ENCODE measurements around the gene CAMK2B. TPM values are rescaled to one million over a fixed set of nuclear protein-coding genes. Genes with fewer than 3 reads are reported as not detected.

The CAMK2B gene
- total and polyA plus RNA-seq, 2 of the 13 experiments (the other 11 are each of a cell fraction or from before 2014, with no cell fraction given): 0.27 to 0.48 TPM

DNA sequence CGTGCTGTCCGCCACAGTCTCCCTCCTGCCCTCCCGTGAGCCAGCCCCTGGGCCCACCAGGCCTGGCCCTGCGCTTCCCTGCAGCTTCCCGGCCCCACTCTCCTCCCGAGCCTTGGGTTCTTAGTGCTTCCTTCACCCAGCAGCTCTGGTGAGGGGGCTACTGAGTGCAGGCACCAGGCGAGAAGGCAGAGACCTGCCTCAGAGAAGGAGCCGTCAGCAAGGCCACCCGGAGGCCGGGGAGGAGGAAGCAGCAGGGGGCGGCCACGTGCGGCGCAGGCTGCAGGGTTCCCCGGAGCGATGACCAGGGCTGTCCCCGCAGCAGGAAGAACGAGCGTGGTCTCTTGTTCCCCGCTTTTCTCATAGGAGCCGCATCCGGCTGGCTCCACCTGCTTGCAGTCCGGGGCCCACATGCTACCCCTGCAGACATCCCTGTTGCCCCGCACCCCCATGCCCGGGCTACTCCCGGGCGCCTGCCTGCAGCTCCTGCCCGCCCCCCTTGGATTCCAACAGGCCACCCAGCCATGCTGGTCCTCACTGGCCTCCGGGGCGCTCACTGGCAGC, 104.1 kb downstream of the CAMK2B start (continued):
- no peak for TF ChIP-seq ZNF567 (CRISPR knock-in tag; IDR thresholded peaks at IDR 0.05; ENCODE audit: borderline replicate concordance)
- TF ChIP-seq ZNF550 (CRISPR knock-in tag; IDR thresholded peaks at IDR 0.05; ENCODE audit: borderline replicate concordance): no peak
- no peak for TF ChIP-seq JDP2 (CRISPR knock-in tag; IDR thresholded peaks at IDR 0.05; ENCODE audit: borderline replicate concordance)
- TF ChIP-seq RXRB (CRISPR knock-in tag; IDR thresholded peaks at IDR 0.05; ENCODE audit: borderline replicate concordance): peak; percentile 41; the same call in 1 of the 2 replicates
- TF ChIP-seq, protein P1, sequence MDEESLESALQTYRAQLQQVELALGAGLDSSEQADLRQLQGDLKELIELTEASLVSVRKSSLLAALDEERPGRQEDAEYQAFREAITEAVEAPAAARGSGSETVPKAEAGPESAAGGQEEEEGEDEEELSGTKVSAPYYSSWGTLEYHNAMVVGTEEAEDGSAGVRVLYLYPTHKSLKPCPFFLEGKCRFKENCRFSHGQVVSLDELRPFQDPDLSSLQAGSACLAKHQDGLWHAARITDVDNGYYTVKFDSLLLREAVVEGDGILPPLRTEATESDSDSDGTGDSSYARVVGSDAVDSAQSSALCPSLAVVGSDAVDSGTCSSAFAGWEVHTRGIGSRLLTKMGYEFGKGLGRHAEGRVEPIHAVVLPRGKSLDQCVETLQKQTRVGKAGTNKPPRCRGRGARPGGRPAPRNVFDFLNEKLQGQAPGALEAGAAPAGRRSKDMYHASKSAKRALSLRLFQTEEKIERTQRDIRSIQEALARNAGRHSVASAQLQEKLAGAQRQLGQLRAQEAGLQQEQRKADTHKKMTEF (CRISPR knock-in tag; IDR thresholded peaks at IDR 0.05): 0 out of 2 replicates have a peak, but pooled peaks have one; percentile 49
- no peak for TF ChIP-seq ZNF615 (CRISPR knock-in tag; IDR thresholded peaks at IDR 0.05; ENCODE audit: borderline replicate concordance)
- peak; percentile 70; the same call in 1 of the 2 replicates for TF ChIP-seq PRMT3 (CRISPR knock-in tag; IDR thresholded peaks at IDR 0.05; ENCODE audit: borderline replicate concordance, low read depth)
- no peak for TF ChIP-seq MNT (IDR thresholded peaks at IDR 0.05)
- TF ChIP-seq CC2D1A (CRISPR knock-in tag; IDR thresholded peaks at IDR 0.05): no peak
- peak; percentile 89; the same call in 1 of the 2 replicates for TF ChIP-seq NFKB2 (CRISPR knock-in tag; IDR thresholded peaks at IDR 0.05; ENCODE audit: borderline replicate concordance)
- TF ChIP-seq XRCC5 (optimal IDR thresholded peaks at IDR 0.05; ENCODE audit: low read length): no peak
- TF ChIP-seq, protein P2, sequence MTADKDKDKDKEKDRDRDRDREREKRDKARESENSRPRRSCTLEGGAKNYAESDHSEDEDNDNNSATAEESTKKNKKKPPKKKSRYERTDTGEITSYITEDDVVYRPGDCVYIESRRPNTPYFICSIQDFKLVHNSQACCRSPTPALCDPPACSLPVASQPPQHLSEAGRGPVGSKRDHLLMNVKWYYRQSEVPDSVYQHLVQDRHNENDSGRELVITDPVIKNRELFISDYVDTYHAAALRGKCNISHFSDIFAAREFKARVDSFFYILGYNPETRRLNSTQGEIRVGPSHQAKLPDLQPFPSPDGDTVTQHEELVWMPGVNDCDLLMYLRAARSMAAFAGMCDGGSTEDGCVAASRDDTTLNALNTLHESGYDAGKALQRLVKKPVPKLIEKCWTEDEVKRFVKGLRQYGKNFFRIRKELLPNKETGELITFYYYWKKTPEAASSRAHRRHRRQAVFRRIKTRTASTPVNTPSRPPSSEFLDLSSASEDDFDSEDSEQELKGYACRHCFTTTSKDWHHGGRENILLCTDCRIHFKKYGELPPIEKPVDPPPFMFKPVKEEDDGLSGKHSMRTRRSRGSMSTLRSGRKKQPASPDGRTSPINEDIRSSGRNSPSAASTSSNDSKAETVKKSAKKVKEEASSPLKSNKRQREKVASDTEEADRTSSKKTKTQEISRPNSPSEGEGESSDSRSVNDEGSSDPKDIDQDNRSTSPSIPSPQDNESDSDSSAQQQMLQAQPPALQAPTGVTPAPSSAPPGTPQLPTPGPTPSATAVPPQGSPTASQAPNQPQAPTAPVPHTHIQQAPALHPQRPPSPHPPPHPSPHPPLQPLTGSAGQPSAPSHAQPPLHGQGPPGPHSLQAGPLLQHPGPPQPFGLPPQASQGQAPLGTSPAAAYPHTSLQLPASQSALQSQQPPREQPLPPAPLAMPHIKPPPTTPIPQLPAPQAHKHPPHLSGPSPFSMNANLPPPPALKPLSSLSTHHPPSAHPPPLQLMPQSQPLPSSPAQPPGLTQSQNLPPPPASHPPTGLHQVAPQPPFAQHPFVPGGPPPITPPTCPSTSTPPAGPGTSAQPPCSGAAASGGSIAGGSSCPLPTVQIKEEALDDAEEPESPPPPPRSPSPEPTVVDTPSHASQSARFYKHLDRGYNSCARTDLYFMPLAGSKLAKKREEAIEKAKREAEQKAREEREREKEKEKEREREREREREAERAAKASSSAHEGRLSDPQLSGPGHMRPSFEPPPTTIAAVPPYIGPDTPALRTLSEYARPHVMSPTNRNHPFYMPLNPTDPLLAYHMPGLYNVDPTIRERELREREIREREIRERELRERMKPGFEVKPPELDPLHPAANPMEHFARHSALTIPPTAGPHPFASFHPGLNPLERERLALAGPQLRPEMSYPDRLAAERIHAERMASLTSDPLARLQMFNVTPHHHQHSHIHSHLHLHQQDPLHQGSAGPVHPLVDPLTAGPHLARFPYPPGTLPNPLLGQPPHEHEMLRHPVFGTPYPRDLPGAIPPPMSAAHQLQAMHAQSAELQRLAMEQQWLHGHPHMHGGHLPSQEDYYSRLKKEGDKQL (CRISPR knock-in tag; IDR thresholded peaks at IDR 0.05; ENCODE audit: low read depth): no peak
- TF ChIP-seq E2F2 (CRISPR knock-in tag; IDR thresholded peaks at IDR 0.05; ENCODE audit: borderline replicate concordance): no peak
- TF ChIP-seq KLF16 (CRISPR knock-in tag; IDR thresholded peaks at IDR 0.05): peak in 1 of 2 experiments; percentile 60; a peak in 1 of 4 replicates
- TF ChIP-seq, protein P3, sequence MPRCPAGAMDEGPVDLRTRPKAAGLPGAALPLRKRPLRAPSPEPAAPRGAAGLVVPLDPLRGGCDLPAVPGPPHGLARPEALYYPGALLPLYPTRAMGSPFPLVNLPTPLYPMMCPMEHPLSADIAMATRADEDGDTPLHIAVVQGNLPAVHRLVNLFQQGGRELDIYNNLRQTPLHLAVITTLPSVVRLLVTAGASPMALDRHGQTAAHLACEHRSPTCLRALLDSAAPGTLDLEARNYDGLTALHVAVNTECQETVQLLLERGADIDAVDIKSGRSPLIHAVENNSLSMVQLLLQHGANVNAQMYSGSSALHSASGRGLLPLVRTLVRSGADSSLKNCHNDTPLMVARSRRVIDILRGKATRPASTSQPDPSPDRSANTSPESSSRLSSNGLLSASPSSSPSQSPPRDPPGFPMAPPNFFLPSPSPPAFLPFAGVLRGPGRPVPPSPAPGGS (CRISPR knock-in tag; IDR thresholded peaks at IDR 0.05): peak; percentile 90
- no peak for TF ChIP-seq SIX4 (CRISPR knock-in tag; IDR thresholded peaks at IDR 0.05)
